Panc1 (cell line): ENCODE results near the gene GATA5. TPM values are rescaled to one million over a fixed set of nuclear protein-coding genes. Genes with fewer than 3 reads are reported as not detected.

Experiments used
- ATAC-seq: fragments of 200-7000 bp; cut with Tn5 transposase; 2 replicates; pipeline ENCODE4 v1.9.1; 2020; ENCODE audit warnings: mild to moderate bottlenecking, moderate library complexity
- BruUV-seq: library from RNA; stranded (reverse); fragments of 400-500 nt; replicated peaks from 2 replicates; lab custom pipeline; 2021; lab: Mats Ljungman, UMichigan
- CTCF ChIA-PET: fragments of 300-600 bp; sonication (Branson Sonifier 250); formaldehyde crosslinking; loops from one replicate; lab custom pipeline; 2022; ENCODE audit warnings: antibody characterized with exemption; lab: Charles Lee
- POLR2A ChIA-PET: fragments of 300-600 bp; sonication (Branson Sonifier 250); formaldehyde crosslinking; loops from one replicate; lab custom pipeline; 2022; ENCODE audit warnings: antibody characterized with exemption; lab: Charles Lee
- DNase-seq: peaks from one replicate; pipeline ENCODE4 v3.0.0-alpha.2; 2010; ENCODE audit warnings: low read depth, low spot score
- H3K27ac ChIP-seq: 2 replicates; pipeline ENCODE4 v1.5.1; 2011; ENCODE audit warnings: mild to moderate bottlenecking, low read length, inconsistent platforms
- H3K27me3 ChIP-seq: fragments of 200-500 bp; sonication (Bioruptor generic); 2 replicates; pipeline ENCODE4 v1.6.0; 2014; ENCODE audit warnings: low read length, inconsistent platforms; ENCODE audit not compliant: control insufficient read depth, insufficient read depth
- H3K36me3 ChIP-seq: fragments of 200-500 bp; sonication (Bioruptor generic); 2 replicates; pipeline ENCODE4 v1.5.1; 2014; ENCODE audit warnings: inconsistent platforms, mild to moderate bottlenecking, low read length, moderate library complexity; ENCODE audit not compliant: control insufficient read depth, insufficient read depth
- H3K4me1 ChIP-seq: 2 replicates; pipeline ENCODE4 v1.5.1; 2011; ENCODE audit warnings: inconsistent platforms, mild to moderate bottlenecking, low read length, moderate library complexity; ENCODE audit not compliant: control insufficient read depth, insufficient read depth
- H3K4me3 ChIP-seq, 2 experiments: 2 replicates each; pipeline ENCODE4 v1.5.1; 2011 to 2012; ENCODE audit warnings: low read depth in 2 of 2, low read length in 2 of 2, mild to moderate bottlenecking in 2 of 2, inconsistent platforms in 1 of 2, moderate library complexity in 1 of 2
- H3K9me3 ChIP-seq: fragments of 200-500 bp; sonication (Bioruptor generic); 2 replicates; pipeline ENCODE4 v1.5.1; 2014; ENCODE audit warnings: low read depth, mild to moderate bottlenecking, inconsistent platforms, low read length, moderate library complexity; ENCODE audit not compliant: control insufficient read depth, insufficient read depth
- CTCF ChIP-seq: fragments of 450-650 bp; IDR thresholded peaks from 2 replicates; pipeline ENCODE4 v1.5.1; 2017; ENCODE audit warnings: mild to moderate bottlenecking
- POLR2AphosphoS5 ChIP-seq: IDR thresholded peaks from 2 replicates; pipeline ENCODE4 v1.6.1; 2012; ENCODE audit warnings: mild to moderate bottlenecking, low read depth, low read length, moderate library complexity
- REST ChIP-seq, 2 experiments: IDR thresholded peaks; 2 replicates each; pipeline ENCODE4 v1.6.1; 2011 to 2012; ENCODE audit warnings: low read depth in 2 of 2, control low read depth in 1 of 2, low read length in 1 of 2, mild to moderate bottlenecking in 1 of 2, moderate library complexity in 1 of 2; ENCODE audit not compliant: insufficient read depth in 1 of 2
- SIN3A ChIP-seq: IDR thresholded peaks from 2 replicates; pipeline ENCODE4 v1.6.1; 2012; ENCODE audit warnings: low read depth, mild to moderate bottlenecking, low read length, moderate library complexity, borderline replicate concordance; ENCODE audit not compliant: insufficient read depth
- TCF7L2 ChIP-seq: IDR thresholded peaks from 2 replicates; pipeline ENCODE4 v1.6.1; 2011; ENCODE audit warnings: mild to moderate bottlenecking, low read depth, low read length, inconsistent platforms
- in situ Hi-C: cut with HindIII; loops from 2 replicates; pipeline ENCODE4 v1.10.0; 2016; ENCODE audit warnings: low sequenced_read_pairs, low pct_unique_long_range_greater_than_20kb
- intact Hi-C: fragments of 100-400 bp; cut with micrococcal nuclease; formaldehyde crosslinking; loops from one replicate; pipeline ENCODE4 v1.10.0; 2022; ENCODE audit not compliant: unreplicated experiment
- total RNA-seq: library from RNA; stranded (reverse); gene quantifications from one replicate; pipeline ENCODE4 v1.2.1, GENCODE V29; 2021; ENCODE audit not compliant: unreplicated experiment

Gene GATA5
- total RNA-seq, 1 experiment from 2014 or later, result 53.2 TPM

DNA sequence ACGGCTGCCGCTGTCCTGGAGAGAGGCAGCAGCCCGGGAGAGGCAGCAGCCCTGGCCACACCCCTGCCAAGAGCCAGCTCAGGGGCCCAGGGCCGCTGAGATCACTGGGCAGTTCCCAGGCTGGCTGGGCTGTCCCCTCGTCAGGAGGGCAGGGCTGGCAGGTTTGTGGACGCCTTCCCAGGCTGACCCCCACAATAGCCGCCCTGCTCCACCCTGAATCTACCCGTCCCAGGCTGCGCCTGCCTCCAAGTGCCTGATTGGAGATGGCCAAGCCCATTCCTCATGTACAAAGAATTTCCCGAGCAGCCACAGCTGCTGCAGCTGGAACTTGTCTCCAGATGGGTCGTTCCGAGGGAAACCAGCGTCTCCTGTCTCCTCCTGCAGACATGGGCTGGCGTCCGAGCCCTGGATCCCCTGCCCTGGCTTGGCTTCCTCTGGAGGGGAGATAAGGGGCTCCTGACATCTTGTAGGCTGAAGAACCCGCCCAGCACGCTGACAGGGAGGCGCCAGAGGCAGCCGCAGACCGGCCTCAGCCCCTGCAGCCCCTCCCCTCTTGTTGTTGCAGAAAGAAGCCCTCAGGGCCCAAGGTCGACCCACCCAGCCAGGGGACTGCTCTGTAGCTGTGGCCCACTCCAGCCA, 9.4 kb upstream of the GATA5 start:
- intact Hi-C loops, result no loop called here
- ATAC-seq (peak; percentile 46), DNase-seq (no peak)
- in situ Hi-C loops, result no loop called here
- no TSS peak for BruUV-seq
- Histone ChIP-seq H3K9me3 (no peaks in the 10 kb centered on the region), H3K27ac (peak overlapping the region; percentile 84), H3K27me3 (no peaks in the 10 kb centered on the region), H3K36me3 (no peaks in the 10 kb centered on the region), H3K4me1 (peaks cover 99% of the 10 kb centered on the region), H3K4me3 (no peak overlapping the region)
- POLR2A ChIA-PET, result interaction anchor here (0.5 kb wide), 1 partner anchor 58 kb away, joined by 9 read pairs; no protein-coding TSS in a partner anchor
- no peak for TF ChIP-seq POLR2AphosphoS5
- CTCF ChIA-PET, result no interaction called here

- H3K9me3 ChIP-seq, result no peaks in the 10 kb centered on the region
- ATAC-seq (no peak), DNase-seq (no peak)
- in situ Hi-C loops, result no loop called here
- BruUV-seq, result no TSS peak
- H3K4me1 ChIP-seq, result peaks cover 96% of the 10 kb centered on the region
- no peak for TF ChIP-seq CTCF
- no peak for TF ChIP-seq TCF7L2
- no peak for TF ChIP-seq REST (IDR thresholded peaks at IDR 0.05; ENCODE audit: insufficient read depth in 1 of 2, low read depth in 2 of 2, low read length in 1 of 2)
- TF ChIP-seq POLR2AphosphoS5, result no peak
- no peak for TF ChIP-seq SIN3A
- no peaks in the 10 kb centered on the region for H3K27me3 ChIP-seq
- intact Hi-C loops, result no loop called here
- H3K36me3 ChIP-seq, result no peaks in the 10 kb centered on the region
- ChIA-PET POLR2A (interaction anchor here (0.5 kb wide), 1 partner anchor 59 kb away, joined by 9 read pairs; no protein-coding TSS in a partner anchor), CTCF (no interaction called here)
- peak overlapping the region; percentile 74 for H3K27ac ChIP-seq
- no peak overlapping the region for H3K4me3 ChIP-seq
These were observed 8.7 kb upstream of the GATA5 start for GRCh38 chr20:62484478-62484877.

GRCh38 chr20:62483613-62484458, 8.0 kb upstream of the GATA5 start:
- POLR2A ChIA-PET, result no interaction called here
- Histone ChIP-seq H3K4me3 (no peak overlapping the region), H3K27ac (peak overlapping the region; percentile 74), H3K36me3 (no peaks in the 10 kb centered on the region), H3K9me3 (no peaks in the 10 kb centered on the region), H3K4me1 (peaks cover 96% of the 10 kb centered on the region), H3K27me3 (no peaks in the 10 kb centered on the region)
- CTCF ChIA-PET, result no interaction called here
- BruUV-seq, result no TSS peak
- ATAC-seq, result no peak
- intact Hi-C loops (no loop called here), in situ Hi-C loops (no loop called here)
- TF ChIP-seq CTCF (no peak), REST (IDR thresholded peaks at IDR 0.05; ENCODE audit: insufficient read depth in 1 of 2, low read depth in 2 of 2, low read length in 1 of 2) (no peak), SIN3A (no peak), TCF7L2 (no peak), POLR2AphosphoS5 (no peak)
- no peak for DNase-seq
